SK-N-SH (cell line): ENCODE measurements around the gene H1-8. TPM values are rescaled to one million over a fixed set of nuclear protein-coding genes. Genes with fewer than 3 reads are reported as not detected.

Experiments
- CTCF ChIA-PET: fragments of 300-600, 350-600 bp; formaldehyde crosslinking; extraction: SDS; loops from one replicate; lab custom pipeline; 2021; lab: Yijun Ruan, JAX
- POLR2A ChIA-PET: fragments of 350-600 bp; sonication (Branson Sonifier 250); formaldehyde crosslinking; extraction: SDS; loops from one replicate; lab custom pipeline; 2020; ENCODE audit warnings: antibody characterized with exemption, inconsistent platforms; lab: Yijun Ruan, JAX
- DNase-seq: peaks from one replicate; pipeline ENCODE4 v3.0.0; 2012
- H2AFZ ChIP-seq: fragments of 200-600 bp; sonication (generic); 2 replicates; pipeline ENCODE4 v1.8.1; 2016; ENCODE audit warnings: antibody characterized with exemption, mild to moderate bottlenecking, low read depth
- H3F3A ChIP-seq: fragments of 200-600 bp; sonication (generic); replicated peaks from 2 replicates; pipeline ENCODE3; 2016; ENCODE audit warnings: antibody characterized with exemption, mild to moderate bottlenecking; ENCODE audit not compliant: insufficient read depth
- H3K27ac ChIP-seq, 2 experiments: fragments of 200-500 bp in 1 of 2; fragments of 200-600 bp in 1 of 2; sonication (Bioruptor generic) in 1 of 2; sonication (generic), shearing (Covaris generic) in 1 of 2; 2 replicates each; pipeline versions ENCODE4 v1.5.1 to v1.6.1; 2014 to 2016; ENCODE audit warnings: low read depth in 2 of 2, inconsistent platforms in 1 of 2, low read length in 1 of 2, mild to moderate bottlenecking in 1 of 2, mixed read lengths in 1 of 2
- H3K27me3 ChIP-seq: fragments of 200-600 bp; sonication (generic), shearing (Covaris generic); 2 replicates; pipeline ENCODE4 v1.6.1; 2016; ENCODE audit warnings: mixed run types; ENCODE audit not compliant: insufficient read depth
- H3K36me3 ChIP-seq, 2 experiments: fragments of 200-500 bp in 1 of 2; fragments of 200-600 bp in 1 of 2; sonication (Bioruptor generic) in 1 of 2; sonication (generic) in 1 of 2; replicated peaks in 1 of 2; 2 replicates each; pipeline versions ENCODE3 to v1.5.1; 2014 to 2016; ENCODE audit warnings: low read length in 1 of 2, mild to moderate bottlenecking in 1 of 2; ENCODE audit not compliant: insufficient read depth in 2 of 2, control insufficient read depth in 1 of 2
- H3K4me1 ChIP-seq, 2 experiments: fragments of 200-500 bp in 1 of 2; fragments of 200-600 bp in 1 of 2; sonication (Bioruptor generic) in 1 of 2; sonication (generic), shearing (Covaris generic) in 1 of 2; 2 replicates each; pipeline versions ENCODE4 v1.5.1 to v1.6.1; 2014 to 2016; ENCODE audit warnings: low read depth in 1 of 2, low read length in 1 of 2, mixed run types in 1 of 2; ENCODE audit not compliant: insufficient read depth in 2 of 2, control insufficient read depth in 1 of 2
- H3K4me2 ChIP-seq: fragments of 200-600 bp; sonication (generic), shearing (Covaris generic); 2 replicates; pipeline ENCODE4 v1.6.1; 2017; ENCODE audit warnings: mixed run types
- H3K4me3 ChIP-seq, 2 experiments: fragments of 200-500 bp in 1 of 2; fragments of 200-600 bp in 1 of 2; sonication (Bioruptor generic) in 1 of 2; sonication (generic), shearing (Covaris generic) in 1 of 2; 2 replicates each; pipeline versions ENCODE4 v1.5.1 to v1.8.1; 2014 to 2016; ENCODE audit warnings: low read depth in 2 of 2, inconsistent platforms in 1 of 2, low read length in 1 of 2, mild to moderate bottlenecking in 1 of 2, mixed read lengths in 1 of 2, moderate library complexity in 1 of 2
- H3K79me2 ChIP-seq: fragments of 200-600 bp; sonication (generic); 2 replicates; pipeline ENCODE4 v1.8.1; 2017; ENCODE audit warnings: mild to moderate bottlenecking; ENCODE audit not compliant: insufficient read depth
- H3K9ac ChIP-seq: fragments of 200-600 bp; sonication (generic); 2 replicates; pipeline ENCODE4 v1.6.1; 2017; ENCODE audit warnings: mixed run types
- H3K9me2 ChIP-seq: fragments of 200-600 bp; sonication (generic); 2 replicates; pipeline ENCODE4 v1.6.1; 2017; ENCODE audit warnings: mixed run types
- H3K9me3 ChIP-seq: fragments of 200-600 bp; sonication (generic); 2 replicates; pipeline ENCODE4 v1.6.1; 2017; ENCODE audit warnings: mixed run types, mild to moderate bottlenecking, moderate library complexity
- H4K20me1 ChIP-seq: fragments of 200-600 bp; sonication (generic); 2 replicates; pipeline ENCODE4 v1.6.1; 2017; ENCODE audit warnings: mild to moderate bottlenecking, mixed run types; ENCODE audit not compliant: insufficient read depth
- CTCF ChIP-seq: fragments of 200-600 bp; sonication (generic); IDR thresholded peaks from 2 replicates; pipeline ENCODE4 v1.6.1; 2017; ENCODE audit warnings: antibody characterized with exemption, mild to moderate bottlenecking, moderate library complexity
- ELF1 ChIP-seq: IDR thresholded peaks from 2 replicates; pipeline ENCODE4 v1.4.0; 2012
- EZH2phosphoT487 ChIP-seq: fragments of 200-600 bp; sonication (generic); IDR thresholded peaks from 2 replicates; pipeline ENCODE4 v1.6.1; 2017; ENCODE audit warnings: low read depth, mixed run types, mild to moderate bottlenecking, antibody characterized with exemption, moderate library complexity, borderline replicate concordance
- FOXJ3 ChIP-seq: sonication (generic); formaldehyde crosslinking; IDR thresholded peaks from 2 replicates; pipeline ENCODE4 v1.5.1; 2020; ENCODE audit warnings: mild to moderate bottlenecking, missing genetic modification reagents
- GATA2 ChIP-seq: sonication (generic); formaldehyde crosslinking; IDR thresholded peaks from 2 replicates; pipeline ENCODE4 v1.5.0; 2020; ENCODE audit warnings: mild to moderate bottlenecking, missing genetic modification reagents
- MAX ChIP-seq: IDR thresholded peaks from 2 replicates; pipeline ENCODE4 v1.4.0; 2012; ENCODE audit warnings: low read depth
- MXI1 ChIP-seq: IDR thresholded peaks from 2 replicates; pipeline ENCODE4 v1.6.1; 2012; ENCODE audit warnings: mild to moderate bottlenecking, low read depth, low read length, improper control_type of control experiment
- NFIC ChIP-seq: IDR thresholded peaks from 2 replicates; pipeline ENCODE4 v1.4.0; 2012; ENCODE audit warnings: borderline replicate concordance
- RCOR1 ChIP-seq: fragments of 150-350 bp; IDR thresholded peaks from 2 replicates; pipeline ENCODE4 v1.6.1; 2017; ENCODE audit warnings: antibody characterized with exemption, low read length
- RFX5 ChIP-seq: IDR thresholded peaks from 2 replicates; pipeline ENCODE4 v1.6.1; 2012; ENCODE audit warnings: mild to moderate bottlenecking, improper control_type of control experiment, low read length
- RXRA ChIP-seq: IDR thresholded peaks from 2 replicates; pipeline ENCODE4 v1.4.0; 2012; ENCODE audit warnings: low read depth, mild to moderate bottlenecking, borderline replicate concordance
- SIN3A ChIP-seq: IDR thresholded peaks from 2 replicates; pipeline ENCODE4 v1.6.1; 2012; ENCODE audit warnings: low read depth, mild to moderate bottlenecking, low read length, moderate library complexity, borderline replicate concordance
- TEAD4 ChIP-seq: IDR thresholded peaks from 2 replicates; pipeline ENCODE4 v1.4.0; 2012; ENCODE audit warnings: mild to moderate bottlenecking, borderline replicate concordance; ENCODE audit not compliant: insufficient read depth
- USF1 ChIP-seq: IDR thresholded peaks from 2 replicates; pipeline ENCODE4 v1.4.0; 2012; ENCODE audit warnings: low read depth, borderline replicate concordance
- USF2 ChIP-seq: fragments of 150-350 bp; IDR thresholded peaks from 2 replicates; pipeline ENCODE4 v1.6.1; 2017; ENCODE audit warnings: antibody characterized with exemption, low read length, low read depth, borderline replicate concordance
- WGBS: methylation state at CpG from one replicate; pipeline ENCODE4 v1.1.6; 2017; ENCODE audit warnings: low lambda C conversion rate; 5-methylcytosine and 5-hydroxymethylcytosine counted together
- polyA plus RNA-seq, 3 experiments: library from polyadenylated mRNA; depleted of rRNA; stranded (reverse); fragments of >200 nt; gene quantifications; 2 replicates each; pipeline ENCODE4 v1.2.3, GENCODE V29; 2012

H1-8 gene
- polyA plus RNA-seq, 1 of the 3 experiments (the other 2 are of a cell fraction): not detected

GRCh38 chr3:129522953-129523352, 20.0 kb upstream of the H1-8 start (continued):
- TF ChIP-seq USF1: no peak

- TF ChIP-seq TEAD4: no peak
- WGBS: 93% methylated on average over 4 of the region's 4 CpGs
- Histone ChIP-seq H3K9ac (no peak overlapping the region), H3K4me3 (no peak overlapping the region), H3K27ac (no peak overlapping the region), H4K20me1 (no peaks in the 10 kb centered on the region), H3F3A (no peaks in the 10 kb centered on the region), H3K36me3 (no peaks in the 10 kb centered on the region), H3K27me3 (no peaks in the 10 kb centered on the region), H3K9me3 (no peaks in the 10 kb centered on the region), H2AFZ (no peak overlapping the region), H3K4me2 (no peak overlapping the region), H3K79me2 (no peaks in the 10 kb centered on the region), H3K9me2 (no peaks in the 10 kb centered on the region), H3K4me1 (peaks cover 0 to 15% of the 10 kb centered on the region in 2 experiments; a peak in 2 of 4 replicates)
- POLR2A ChIA-PET: no interaction called here
- CTCF ChIA-PET: interaction anchor here (1.3 kb wide), 1 partner anchor 33 kb away, joined by 5 read pairs; no protein-coding TSS in a partner anchor
- DNase-seq: no peak
Observed at GRCh38 chr3:129524081-129524480, 18.9 kb upstream of the H1-8 start.

- Histone ChIP-seq H3K27me3 (no peaks in the 10 kb centered on the region), H3K9me3 (no peaks in the 10 kb centered on the region), H3K4me2 (no peak overlapping the region), H3F3A (no peaks in the 10 kb centered on the region), H3K4me1 (peaks cover 0 to 7% of the 10 kb centered on the region in 2 experiments; a peak in 2 of 4 replicates), H3K9me2 (no peaks in the 10 kb centered on the region), H3K4me3 (no peak overlapping the region), H4K20me1 (no peaks in the 10 kb centered on the region), H3K9ac (no peak overlapping the region), H3K36me3 (no peaks in the 10 kb centered on the region), H3K27ac (no peak overlapping the region), H2AFZ (no peak overlapping the region), H3K79me2 (no peaks in the 10 kb centered on the region)
- no peak for DNase-seq
- ChIA-PET POLR2A (no interaction called here), CTCF (no interaction called here)
- no peak for TF ChIP-seq MAX
- no peak for TF ChIP-seq USF2
- no peak for TF ChIP-seq NFIC
- TF ChIP-seq EZH2phosphoT487: no peak
- TF ChIP-seq ELF1: no peak
- no peak for TF ChIP-seq RFX5
- no peak for TF ChIP-seq RCOR1
- no peak for TF ChIP-seq TEAD4
- no peak for TF ChIP-seq SIN3A
- TF ChIP-seq CTCF: no peak
- TF ChIP-seq GATA2: no peak
- TF ChIP-seq FOXJ3 (CRISPR knock-in tag): no peak
- no peak for TF ChIP-seq RXRA
- TF ChIP-seq MXI1: no peak
- 73% methylated on average over 8 of the region's 8 CpGs for WGBS
Observed at GRCh38 chr3:129525341-129525968, 17.5 kb upstream of the H1-8 start.
